K562 (cell line): ENCODE results near the gene DNASE1L2. TPM values are rescaled to one million over a fixed set of nuclear protein-coding genes. Genes with fewer than 3 reads are reported as not detected.

ENCODE experiments used
- BRD9 ChIP-seq: fragments of 450-650 bp; IDR thresholded peaks from 2 replicates; pipeline ENCODE4 v1.6.1; 2018; ENCODE audit warnings: low read depth; ENCODE audit not compliant: partially characterized antibody
- HDAC1 ChIP-seq, 2 experiments: fragments of 450-650 bp; IDR thresholded peaks; 2 replicates each; pipeline ENCODE4 v1.6.1; 2016 to 2017; ENCODE audit warnings: inconsistent platforms in 1 of 2, mild to moderate bottlenecking in 1 of 2, moderate library complexity in 1 of 2
- NFE2L1 ChIP-seq: fragments of 450-650 bp; IDR thresholded peaks from 2 replicates; pipeline ENCODE4 v1.6.1; 2016; ENCODE audit warnings: missing genetic modification characterization, low read depth, mild to moderate bottlenecking, missing compliant biosample characterization, moderate library complexity, borderline replicate concordance
- NFXL1 ChIP-seq: fragments of 450-650 bp; formaldehyde crosslinking; IDR thresholded peaks from 2 replicates; pipeline ENCODE4 v1.4.0; 2021; ENCODE audit warnings: mild to moderate bottlenecking
- PHTF2 ChIP-seq: fragments of 250-450 bp; sonication (Bioruptor Pico); IDR thresholded peaks from 2 replicates; pipeline ENCODE4 v1.5.0; 2021; ENCODE audit warnings: mild to moderate bottlenecking
- RUNX1 ChIP-seq: sonication (generic); IDR thresholded peaks from 2 replicates; pipeline ENCODE4 v1.6.1; 2016; ENCODE audit warnings: antibody characterized with exemption, low read depth
- SMARCA4 ChIP-seq: fragments of 450-650 bp; IDR thresholded peaks from 2 replicates; pipeline ENCODE4 v1.6.1; 2016
- SMARCA5 ChIP-seq: fragments of 450-650 bp; IDR thresholded peaks from 2 replicates; pipeline ENCODE4 v1.6.1; 2016
- ZNF695 ChIP-seq: fragments of 450-650 bp; formaldehyde crosslinking; IDR thresholded peaks from 2 replicates; pipeline ENCODE4 v1.4.0; 2020; ENCODE audit warnings: mild to moderate bottlenecking, moderate library complexity
- polyA plus RNA-seq, 8 experiments: library from polyadenylated mRNA; depleted of rRNA in 4 of 8; stranded (reverse) in 5 of 8; unstranded in 3 of 8; fragments of >200 nt; fragmentation: Nextera tagmentation in 2 of 8; fragmentation: Illumina TruSeq in 1 of 8; extraction: Ambion mirVana in 2 of 8; extraction: Trizol in 1 of 8; gene quantifications; 2 replicates each; pipeline versions ENCODE4 v1.2.1 to v1.2.3, GENCODE V29; 2011 to 2014; ENCODE audit warnings: inconsistent platforms in 1 of 8, missing spikeins in 1 of 8
- total RNA-seq, 7 experiments: library from RNA; depleted of rRNA in 6 of 7; stranded (reverse); fragments of >200 nt in 6 of 7; fragmentation: Illumina TruSeq in 2 of 7; extraction: Trizol in 2 of 7; gene quantifications; 2 replicates each; pipeline versions ENCODE4 v1.2.1 to v1.2.3, GENCODE V29; 2011 to 2021; ENCODE audit warnings: low replicate concordance in 1 of 7
- TF ChIP-seq, protein P1 (sequence below), 2 experiments: fragments of 450-650 bp in 1 of 2; sonication (generic) in 1 of 2; formaldehyde crosslinking in 1 of 2; IDR thresholded peaks in 1 of 2; conservative IDR thresholded peaks in 1 of 2; 2 replicates each; pipeline versions ENCODE4 v1.6.1 to v1.8.1; 2016 to 2023; ENCODE audit warnings: mild to moderate bottlenecking in 2 of 2, moderate library complexity in 2 of 2, inconsistent platforms in 1 of 2, missing genetic modification reagents in 1 of 2
- TF ChIP-seq, protein P2 (sequence below): conservative IDR thresholded peaks from 2 replicates; pipeline ENCODE4 v1.6.1; 2011; ENCODE audit warnings: low read depth, mild to moderate bottlenecking, low read length; ENCODE audit not compliant: control insufficient read depth

Gene DNASE1L2
- total and polyA plus RNA-seq, 9 of the 15 experiments (the other 6 are each of a cell fraction or from before 2014, with no cell fraction given), result 0.08 to 2.7 (median 1.7) TPM; not detected in 1

DNA sequence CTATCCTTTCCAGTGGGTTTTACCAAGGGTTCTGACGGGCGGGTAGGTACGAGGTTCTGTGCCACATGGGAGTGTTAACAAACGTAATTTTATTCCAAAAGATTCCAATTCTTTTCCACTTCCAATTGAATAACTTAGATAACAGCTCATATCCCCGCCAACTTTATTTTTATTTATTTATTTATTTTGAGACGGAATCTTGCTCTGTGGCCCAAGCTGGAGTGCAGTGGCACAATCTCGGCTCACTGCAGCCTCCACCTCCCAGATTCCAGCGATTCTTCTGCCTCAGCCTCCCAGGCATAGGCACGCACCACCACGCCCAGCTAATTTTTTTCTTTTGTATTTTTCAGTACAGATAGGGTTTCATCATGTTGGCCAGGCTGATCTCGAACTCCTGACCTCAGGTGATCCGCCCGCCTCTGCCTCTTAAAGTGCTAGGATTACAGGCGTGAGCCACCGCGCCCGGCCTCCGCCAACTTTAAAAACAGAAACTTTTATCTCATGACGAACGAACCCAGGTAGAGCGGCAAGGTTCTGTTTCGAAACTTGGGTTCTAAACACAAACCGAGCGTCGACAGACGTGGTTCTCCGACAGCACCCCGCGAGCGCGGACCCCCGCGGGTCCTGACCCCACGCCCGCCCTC is 14.5 kb downstream of the DNASE1L2 start (continued):
- TF ChIP-seq HDAC1 (IDR thresholded peaks at IDR 0.05), result no peak
- TF ChIP-seq NFE2L1, result no peak
- no peak for TF ChIP-seq NFXL1 (CRISPR knock-in tag)
- TF ChIP-seq SMARCA5, result no peak
- no peak for TF ChIP-seq ZNF695 (CRISPR knock-in tag)
- TF ChIP-seq, protein P1, sequence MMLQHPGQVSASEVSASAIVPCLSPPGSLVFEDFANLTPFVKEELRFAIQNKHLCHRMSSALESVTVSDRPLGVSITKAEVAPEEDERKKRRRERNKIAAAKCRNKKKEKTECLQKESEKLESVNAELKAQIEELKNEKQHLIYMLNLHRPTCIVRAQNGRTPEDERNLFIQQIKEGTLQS (IDR thresholded peaks at IDR 0.05), result peak; percentile 36; the same call in 1 of the 2 replicates
- TF ChIP-seq, protein P1 (CRISPR knock-in tag; conservative IDR thresholded peaks at IDR 0.05), result no peak
- TF ChIP-seq, protein P2, sequence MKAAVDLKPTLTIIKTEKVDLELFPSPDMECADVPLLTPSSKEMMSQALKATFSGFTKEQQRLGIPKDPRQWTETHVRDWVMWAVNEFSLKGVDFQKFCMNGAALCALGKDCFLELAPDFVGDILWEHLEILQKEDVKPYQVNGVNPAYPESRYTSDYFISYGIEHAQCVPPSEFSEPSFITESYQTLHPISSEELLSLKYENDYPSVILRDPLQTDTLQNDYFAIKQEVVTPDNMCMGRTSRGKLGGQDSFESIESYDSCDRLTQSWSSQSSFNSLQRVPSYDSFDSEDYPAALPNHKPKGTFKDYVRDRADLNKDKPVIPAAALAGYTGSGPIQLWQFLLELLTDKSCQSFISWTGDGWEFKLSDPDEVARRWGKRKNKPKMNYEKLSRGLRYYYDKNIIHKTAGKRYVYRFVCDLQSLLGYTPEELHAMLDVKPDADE, result no peak
- no peak for TF ChIP-seq RUNX1
- TF ChIP-seq SMARCA4, result 0 out of 2 replicates have a peak, but pooled peaks have one; percentile 20
- TF ChIP-seq PHTF2 (CRISPR knock-in tag), result no peak
- peak; percentile 33 for TF ChIP-seq BRD9
